Stimulated activated CD4-positive, alpha-beta T cell treated with anti-CD3 and anti-CD28 coated beads, TNF-alpha, amount 100 ng/mL, for 48 hours (primary cell): Measurements from ENCODE around the gene PCSK5.
"Not testable (repeated sequence)": the region's sequence is repeated elsewhere in the genome, so short reads cannot be mapped to it uniquely, and the experiment has no call there.

Experiments used
- DNase-seq, 3 donors: peaks; one replicate each; pipeline ENCODE4 v3.0.0-alpha.2; 2020; ENCODE audit warnings: low read depth in 3 of 3

The PCSK5 gene

GRCh38 chr9:75889977-75890471 lies 449 bp upstream of the PCSK5 start:
- DNase-seq = no peak

DNA sequence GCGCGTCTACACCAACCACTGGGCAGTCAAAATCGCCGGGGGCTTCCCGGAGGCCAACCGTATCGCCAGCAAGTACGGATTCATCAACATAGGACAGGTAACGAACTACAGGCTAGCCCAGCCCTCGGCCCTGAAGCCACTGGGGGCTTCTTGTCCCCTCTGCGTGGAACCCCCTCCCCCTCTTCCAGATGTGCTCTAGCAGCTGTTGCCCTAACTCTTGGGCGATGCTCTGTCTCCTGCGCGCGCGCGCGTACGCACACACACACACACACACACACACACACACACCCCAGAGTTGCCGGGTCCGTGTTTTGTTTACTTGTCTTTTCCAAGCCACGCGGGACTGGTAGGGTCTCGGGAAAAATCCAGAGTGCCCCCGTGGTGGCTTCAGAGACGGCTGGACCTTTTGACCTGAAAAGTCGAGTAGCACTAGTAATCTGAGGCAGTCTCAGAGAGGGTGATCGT lies 836 bp downstream of the PCSK5 start:
- DNase-seq = no peak

GRCh38 chr9:75891771-75892215 lies 1.3 kb downstream of the PCSK5 start:
- DNase-seq = no peak

DNA sequence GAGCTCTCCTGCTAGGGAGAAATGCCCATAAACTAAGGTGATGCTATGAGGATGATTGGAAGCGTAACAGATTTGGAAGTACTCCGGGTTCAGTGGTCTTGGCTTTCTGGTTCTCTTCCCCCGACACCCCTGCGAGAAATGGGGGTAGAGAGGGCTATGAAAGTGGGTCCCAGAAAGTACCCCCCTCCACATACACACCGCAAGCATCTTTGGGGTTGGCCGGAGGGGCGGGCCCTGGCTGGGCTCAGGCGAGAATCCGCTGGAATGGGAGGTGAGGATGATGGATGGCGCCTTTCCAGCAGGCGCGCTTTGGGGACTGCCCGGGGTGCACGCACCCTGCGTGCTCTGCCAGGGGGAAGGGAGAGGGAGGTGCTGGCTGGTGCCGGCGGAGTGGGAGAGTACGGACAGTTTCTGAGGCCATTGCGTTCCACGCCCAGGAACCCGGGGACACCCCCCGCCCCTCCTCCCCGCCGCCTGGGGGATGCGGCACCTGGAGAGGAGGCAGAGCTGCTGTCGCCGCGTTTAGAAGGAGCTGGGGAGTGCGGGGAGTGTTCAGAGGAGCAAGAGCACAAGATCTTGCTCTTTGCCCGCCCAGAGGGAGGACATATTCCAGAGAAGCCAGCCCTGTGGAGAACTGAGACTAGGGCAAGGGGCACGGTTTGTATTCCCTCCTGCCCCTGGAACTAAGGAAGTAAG lies 1.9 kb downstream of the PCSK5 start:
- no peak for DNase-seq

DNA sequence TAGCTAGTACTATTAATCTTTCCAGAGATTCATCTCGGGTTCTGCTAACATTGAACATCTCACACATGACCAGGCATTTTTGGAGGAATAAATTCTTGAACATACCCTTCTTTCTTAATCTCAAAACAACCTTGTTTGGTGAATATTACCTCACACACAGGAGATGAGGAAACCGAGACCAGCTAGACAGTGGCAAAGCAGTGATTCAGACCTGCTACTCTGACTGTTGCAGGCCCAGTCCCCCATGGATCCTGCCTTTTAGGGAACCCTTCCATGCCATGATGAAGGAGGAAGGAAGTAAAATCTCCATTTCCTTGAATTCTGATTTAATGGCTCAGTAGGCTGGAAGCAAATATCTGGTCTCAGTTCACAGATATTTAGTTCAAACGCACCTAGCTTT lies 2.6 kb downstream of the PCSK5 start:
- DNase-seq = no peak

- DNase-seq = no peak
These were observed 4.1 kb downstream of the PCSK5 start for GRCh38 chr9:75894566-75894965.

DNA sequence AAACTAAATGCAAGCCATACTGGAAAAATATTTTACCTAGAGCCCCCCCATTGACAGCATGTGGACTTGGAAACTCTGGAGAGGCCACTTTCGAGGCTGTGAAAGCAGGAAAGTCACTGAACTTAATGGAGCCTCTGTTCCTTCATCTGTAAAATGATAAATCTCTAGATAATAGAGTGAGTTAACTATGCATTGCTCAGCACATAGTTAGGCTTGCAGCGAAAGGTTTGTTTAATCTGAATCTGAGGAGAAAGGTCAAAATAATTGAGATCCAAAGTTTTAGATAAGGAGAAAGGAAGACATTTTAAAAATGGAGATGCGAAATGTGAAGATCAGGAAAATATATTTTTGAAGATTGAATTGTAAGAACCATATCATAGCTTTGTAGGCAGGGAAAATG lies 4.6 kb downstream of the PCSK5 start:
- no peak for DNase-seq

- DNase-seq = no peak
These were observed 5.7 kb downstream of the PCSK5 start for GRCh38 chr9:75896193-75896592.

- not testable (repeated sequence) for DNase-seq
These were observed 10.5 kb downstream of the PCSK5 start for GRCh38 chr9:75900893-75901524.

- DNase-seq = no peak
These were observed 13.4 kb downstream of the PCSK5 start for GRCh38 chr9:75903785-75904360.

DNA sequence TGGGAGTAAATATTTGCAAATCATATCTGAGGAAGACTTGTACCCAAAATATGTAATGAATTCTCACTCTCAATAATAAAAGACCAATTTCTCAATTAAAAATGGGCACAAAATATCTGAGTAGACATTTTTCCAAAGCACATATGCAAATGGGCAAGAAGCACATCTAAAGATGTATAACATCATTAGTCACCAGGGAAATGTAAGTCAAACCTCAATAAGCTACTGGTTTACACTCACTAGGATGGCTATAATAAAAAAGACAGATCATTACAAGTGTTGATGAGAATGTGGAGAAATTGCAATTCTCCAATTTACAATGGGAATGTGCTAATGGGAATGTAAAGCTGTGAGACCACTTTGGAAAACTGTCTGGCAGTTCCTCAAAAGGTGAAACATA lies 13.9 kb downstream of the PCSK5 start:
- no peak for DNase-seq

- DNase-seq = no peak
These were observed 16.1 kb downstream of the PCSK5 start for GRCh38 chr9:75906531-75906930.

GRCh38 chr9:75907329-75907728 lies 16.9 kb downstream of the PCSK5 start:
- DNase-seq = no peak

- no peak for DNase-seq
These were observed 17.4 kb downstream of the PCSK5 start for GRCh38 chr9:75907923-75908322.

- DNase-seq = no peak
These were observed 19.3 kb downstream of the PCSK5 start for GRCh38 chr9:75909776-75910175.

GRCh38 chr9:75910731-75911130 lies 20.3 kb downstream of the PCSK5 start:
- DNase-seq = no peak

GRCh38 chr9:75911390-75911789 lies 20.9 kb downstream of the PCSK5 start:
- DNase-seq = no peak

DNA sequence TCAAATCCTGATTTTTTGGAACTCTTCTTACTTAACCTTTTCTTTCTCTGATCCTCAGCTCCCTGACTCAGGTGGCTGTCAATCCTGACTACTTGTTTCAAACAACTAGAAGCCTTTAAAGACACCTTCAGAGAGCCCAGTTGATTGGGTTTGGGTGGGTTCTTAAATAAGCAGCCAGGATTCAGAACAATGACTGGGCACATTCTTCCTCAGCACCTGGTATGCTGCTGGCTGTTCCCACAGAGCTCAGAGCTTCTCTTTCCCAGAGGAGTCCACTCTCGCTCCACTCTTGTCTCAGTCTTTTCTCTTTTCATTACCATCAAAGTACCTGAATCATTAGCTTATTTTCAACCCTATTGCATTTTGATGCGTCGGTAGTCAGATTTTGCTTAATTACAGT lies 22.5 kb downstream of the PCSK5 start:
- DNase-seq = no peak

DNA sequence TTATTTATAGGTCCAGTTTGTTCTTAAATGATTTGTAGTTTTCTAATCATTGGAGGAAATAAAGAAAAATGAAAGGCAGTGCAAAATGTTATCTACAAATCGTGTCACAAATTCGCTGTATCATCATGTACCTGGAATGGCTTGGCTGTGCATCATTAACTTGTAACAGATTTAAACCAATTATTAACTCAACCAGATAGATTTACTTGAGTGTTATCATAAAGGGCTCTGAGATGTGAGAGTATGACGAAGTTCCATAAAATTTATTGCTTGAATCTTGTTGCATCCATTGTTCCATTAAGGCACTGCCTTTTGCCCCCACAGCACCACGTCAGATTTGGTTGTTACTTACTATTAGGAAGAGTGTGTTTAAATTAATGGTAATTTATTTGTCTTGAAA lies 23.5 kb downstream of the PCSK5 start:
- no peak for DNase-seq

- DNase-seq = no peak
These were observed 24.5 kb downstream of the PCSK5 start for GRCh38 chr9:75914883-75915452.

GRCh38 chr9:75918154-75918553 lies 27.7 kb downstream of the PCSK5 start:
- DNase-seq = peak in 1 of 3 donors; percentile 1

DNA sequence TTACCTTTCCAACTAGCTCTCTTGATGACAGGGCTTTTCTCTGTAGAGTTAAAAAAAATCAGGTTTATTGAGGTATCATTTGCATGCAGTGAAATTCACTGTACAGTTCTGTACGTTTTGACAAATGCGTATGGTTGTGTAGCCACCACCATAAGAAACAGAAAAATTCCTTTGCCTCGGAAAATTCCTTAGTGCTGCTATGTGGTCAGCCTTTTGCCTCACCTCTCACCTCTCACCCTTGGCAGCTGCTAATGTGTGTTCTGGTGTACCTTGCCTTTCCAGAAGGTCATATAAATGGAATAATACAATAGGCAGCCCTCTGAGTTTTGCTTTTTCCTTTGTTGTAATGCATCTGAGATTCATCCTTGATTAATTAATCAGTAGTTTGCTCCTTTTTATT lies 28.4 kb downstream of the PCSK5 start:
- no peak for DNase-seq
